RWPE2 (cell line): ENCODE measurements around the gene FBXW2.
"Not testable (repeated sequence)": the region's sequence is repeated elsewhere in the genome, so short reads cannot be mapped to it uniquely, and the experiment has no call there.

Source experiments
- ATAC-seq: fragments of 200-7000 bp; cut with Tn5 transposase; 3 replicates; pipeline ENCODE4 v1.9.1; 2021; ENCODE audit warnings: low read depth
- DNase-seq: peaks from one replicate; pipeline ENCODE4 v3.0.0-alpha.2; 2020; ENCODE audit warnings: low spot score
- H3K27ac ChIP-seq: fragments of 450-650 bp; 2 replicates; pipeline ENCODE4 v1.5.1; 2017; ENCODE audit warnings: mild to moderate bottlenecking; ENCODE audit not compliant: poor library complexity, severe bottlenecking
- H3K27me3 ChIP-seq: fragments of 250-450 bp; sonication (Bioruptor Pico); 2 replicates; pipeline ENCODE4 v1.5.1; 2021; ENCODE audit warnings: mild to moderate bottlenecking, moderate library complexity; ENCODE audit not compliant: insufficient read depth, poor library complexity, severe bottlenecking
- H3K36me3 ChIP-seq: fragments of 250-450 bp; sonication (Bioruptor Pico); 2 replicates; pipeline ENCODE4 v1.5.1; 2020; ENCODE audit warnings: low read depth, mild to moderate bottlenecking, moderate library complexity
- H3K4me1 ChIP-seq: fragments of 250-450 bp; sonication (Bioruptor Pico); 2 replicates; pipeline ENCODE4 v1.5.1; 2021; ENCODE audit warnings: mild to moderate bottlenecking, moderate library complexity; ENCODE audit not compliant: insufficient read depth, poor library complexity, severe bottlenecking
- H3K4me3 ChIP-seq: fragments of 250-450 bp; sonication (Bioruptor Pico); 2 replicates; pipeline ENCODE4 v1.5.1; 2021; ENCODE audit warnings: mild to moderate bottlenecking, moderate library complexity; ENCODE audit not compliant: severe bottlenecking
- H3K9me3 ChIP-seq: fragments of 250-450 bp; sonication (Bioruptor Pico); 2 replicates; pipeline ENCODE4 v1.5.1; 2021; ENCODE audit warnings: mild to moderate bottlenecking, moderate library complexity; ENCODE audit not compliant: severe bottlenecking
- CTCF ChIP-seq: fragments of 450-650 bp; IDR thresholded peaks from one replicate; pipeline ENCODE4 v1.5.1; 2017; ENCODE audit warnings: mild to moderate bottlenecking, moderate library complexity; ENCODE audit not compliant: poor library complexity, severe bottlenecking

FBXW2 gene

DNA sequence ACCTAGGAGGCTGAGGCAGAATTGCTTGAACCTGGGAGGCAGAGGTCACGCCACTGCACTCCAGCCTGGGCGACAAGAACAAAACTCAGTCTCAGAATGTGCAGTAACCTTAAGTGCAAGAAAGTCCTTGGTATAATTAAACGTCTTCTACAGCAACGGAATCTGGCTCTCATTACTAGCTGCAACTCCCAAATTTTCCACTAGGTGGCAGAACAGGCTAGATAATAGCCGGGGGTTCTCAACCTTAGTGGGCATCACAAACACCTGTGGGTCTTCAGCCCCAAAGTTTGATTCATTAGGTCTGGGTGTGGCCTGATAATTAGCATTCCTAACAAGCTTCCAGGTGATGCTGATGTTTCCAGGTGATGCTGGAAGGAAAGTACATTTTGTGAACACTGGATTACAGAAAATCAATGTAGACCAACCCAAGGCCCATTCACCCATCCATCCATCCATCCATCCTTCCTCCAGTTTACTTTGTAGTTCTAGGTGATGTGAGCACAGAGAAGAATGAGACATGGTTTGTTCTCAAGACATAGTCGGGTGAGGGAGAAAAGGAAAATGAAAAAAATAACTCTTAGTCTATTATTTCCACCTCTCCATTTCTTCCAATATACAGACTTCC is 37.3 kb downstream of the FBXW2 start:
- peak; percentile 55 for ATAC-seq
- DNase-seq: no peak
- peak; percentile 88 for TF ChIP-seq CTCF
- H3K36me3 ChIP-seq: peaks cover 11% of the 10 kb centered on the region
- no peak overlapping the region for H3K27ac ChIP-seq
- H3K27me3 ChIP-seq: no peaks in the 10 kb centered on the region
- no peaks in the 10 kb centered on the region for H3K4me1 ChIP-seq
- H3K9me3 ChIP-seq: no peaks in the 10 kb centered on the region
- H3K4me3 ChIP-seq: no peak overlapping the region

DNA sequence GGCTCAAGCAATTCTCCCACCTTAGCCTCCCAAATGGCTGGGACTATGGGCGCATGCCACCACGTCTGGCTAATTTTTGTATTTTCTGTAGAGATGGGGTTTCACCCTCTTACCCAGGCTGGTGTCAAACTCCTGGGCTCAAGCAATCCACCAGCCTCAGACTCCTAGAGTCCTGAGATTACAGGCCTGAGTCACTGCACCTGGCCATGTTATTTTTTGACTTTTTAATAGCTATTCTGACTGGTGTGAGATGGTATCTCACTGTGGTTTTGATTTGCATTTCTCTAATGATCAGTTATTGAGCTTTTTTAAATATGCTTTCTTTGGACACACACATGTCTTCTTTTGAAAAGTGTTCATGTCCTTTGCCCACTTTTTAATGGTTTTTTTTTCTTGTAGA is 38.2 kb downstream of the FBXW2 start:
- H3K4me3 ChIP-seq: no peak overlapping the region
- no peak for DNase-seq
- ATAC-seq: no peak
- H3K4me1 ChIP-seq: no peaks in the 10 kb centered on the region
- H3K27ac ChIP-seq: no peak overlapping the region
- no peaks in the 10 kb centered on the region for H3K9me3 ChIP-seq
- no peak for TF ChIP-seq CTCF
- H3K36me3 ChIP-seq: peaks cover 8% of the 10 kb centered on the region
- no peaks in the 10 kb centered on the region for H3K27me3 ChIP-seq

GRCh38 chr9:120750421-120750820 is 42.8 kb downstream of the FBXW2 start:
- ATAC-seq (no peak), DNase-seq (no peak)
- H3K27me3 ChIP-seq: no peaks in the 10 kb centered on the region
- H3K9me3 ChIP-seq: no peaks in the 10 kb centered on the region
- no peaks in the 10 kb centered on the region for H3K36me3 ChIP-seq
- H3K27ac ChIP-seq: no peak overlapping the region
- H3K4me1 ChIP-seq: no peaks in the 10 kb centered on the region
- TF ChIP-seq CTCF: no peak
- no peak overlapping the region for H3K4me3 ChIP-seq

- not testable (repeated sequence) for H3K36me3 ChIP-seq, H3K27me3 ChIP-seq, H3K4me3 ChIP-seq, H3K27ac ChIP-seq, H3K4me1 ChIP-seq, ATAC-seq, DNase-seq, H3K9me3 ChIP-seq
These were observed 46.9 kb downstream of the FBXW2 start for GRCh38 chr9:120746366-120746765.

- no peaks in the 10 kb centered on the region for H3K36me3 ChIP-seq
- no peak for TF ChIP-seq CTCF
- ATAC-seq: no peak
These were observed 47.9 kb downstream of the FBXW2 start for GRCh38 chr9:120745278-120745677.

More at GRCh38 chr9:120745278-120745677, 47.9 kb downstream of the FBXW2 start:
- Histone ChIP-seq H3K4me1 (no peaks in the 10 kb centered on the region), H3K27ac (no peak overlapping the region), H3K9me3 (no peaks in the 10 kb centered on the region), H3K4me3 (no peak overlapping the region), H3K27me3 (no peaks in the 10 kb centered on the region)
- DNase-seq: no peak
